ENCODE measurements around the gene SSBP3. TPM values are rescaled to one million over a fixed set of nuclear protein-coding genes. Genes with fewer than 3 reads are reported as not detected.
"Not testable (repeated sequence)": the region's sequence is repeated elsewhere in the genome, so short reads cannot be mapped to it uniquely, and the experiment has no call there.

SSBP3 gene
- total and polyA plus RNA-seq, 2 experiments from 2014 or later: 47.4 to 68.6 TPM

GRCh38 chr1:54347261-54347954 is 58.8 kb downstream of the SSBP3 start (continued):
- no peak for TF ChIP-seq JUNB (IDR thresholded peaks at IDR 0.05; ENCODE audit: unreplicated experiment)
- TF ChIP-seq REST (IDR thresholded peaks at IDR 0.05; ENCODE audit: unreplicated experiment): no peak
- no peak for TF ChIP-seq NANOG (IDR thresholded peaks at IDR 0.05; ENCODE audit: borderline replicate concordance)
- no peak for TF ChIP-seq STAT1 (IDR thresholded peaks at IDR 0.05; ENCODE audit: unreplicated experiment)

GRCh38 chr1:54345548-54345947 is 60.6 kb downstream of the SSBP3 start:
- Histone ChIP-seq H3K27ac (ENCODE audit: low read depth) (peak overlapping the region; percentile 72), H3K4me1 (ENCODE audit: insufficient read depth) (peaks cover 58% of the 10 kb centered on the region), H4K20me1 (replicated peaks; ENCODE audit: insufficient read depth) (peaks cover 49% of the 10 kb centered on the region), H3K79me2 (replicated peaks; ENCODE audit: insufficient read depth) (peaks cover 98% of the 10 kb centered on the region)
- H3F3A ChIP-seq (replicated peaks; ENCODE audit: low read depth); H3K9me2 ChIP-seq (ENCODE audit: insufficient read depth); ATAC-seq; H3K4me3 ChIP-seq; H3K36me3 Mint-ChIP-seq (ENCODE audit: low read depth); H3K9me3 Mint-ChIP-seq; H2AFZ ChIP-seq; H3K4me3 Mint-ChIP-seq; H3K4me2 ChIP-seq; H3K36me3 ChIP-seq (ENCODE audit: insufficient read depth); H3K27me3 ChIP-seq (ENCODE audit: insufficient read depth); DNase-seq (ENCODE audit: low spot score): not testable (repeated sequence)
- H3K27me3 Mint-ChIP-seq (ENCODE audit: insufficient read depth, low read depth, poor library complexity): peaks cover 18% of the 10 kb centered on the region
- H3K27ac Mint-ChIP-seq: peak overlapping the region; percentile 29; the same call in 1 of the 2 replicates
- peaks cover 74% of the 10 kb centered on the region for H3K4me1 Mint-ChIP-seq

- Histone ChIP-seq H3K4me1 (ENCODE audit: insufficient read depth) (peaks cover 58% of the 10 kb centered on the region), H3K79me2 (replicated peaks; ENCODE audit: insufficient read depth) (peaks cover 98% of the 10 kb centered on the region), H3F3A (replicated peaks; ENCODE audit: low read depth) (no peaks in the 10 kb centered on the region), H3K36me3 (ENCODE audit: insufficient read depth) (no peaks in the 10 kb centered on the region), H4K20me1 (replicated peaks; ENCODE audit: insufficient read depth) (peaks cover 46% of the 10 kb centered on the region), H3K4me3 (no peak overlapping the region), H3K27ac (ENCODE audit: low read depth) (no peak overlapping the region; the same call in 1 of the 2 replicates), H2AFZ (no peak overlapping the region), H3K9me2 (ENCODE audit: insufficient read depth) (no peaks in the 10 kb centered on the region), H3K4me2 (no peak overlapping the region), H3K27me3 (ENCODE audit: insufficient read depth) (no peaks in the 10 kb centered on the region)
- Mint-ChIP-seq H3K9me3 (no peaks in the 10 kb centered on the region), H3K4me3 (no peak overlapping the region), H3K27me3 (ENCODE audit: insufficient read depth, low read depth, poor library complexity) (peaks cover 17% of the 10 kb centered on the region), H3K27ac (peak overlapping the region; percentile 29; the same call in 1 of the 2 replicates), H3K4me1 (peaks cover 74% of the 10 kb centered on the region), H3K36me3 (ENCODE audit: low read depth) (peaks cover 10% of the 10 kb centered on the region; the same call in 2 of the 3 replicates)
- ATAC-seq (no peak), DNase-seq (ENCODE audit: low spot score) (no peak)
- TF ChIP-seq POLR2AphosphoS5 (IDR thresholded peaks at IDR 0.05; ENCODE audit: low read depth): no peak
- no peak for TF ChIP-seq EZH2 (IDR thresholded peaks at IDR 0.05; ENCODE audit: low read depth, unreplicated experiment)
- TF ChIP-seq ZNF114 (CRISPR knock-in tag; IDR thresholded peaks at IDR 0.05): no peak
- no peak for TF ChIP-seq ZNF331 (CRISPR knock-in tag; IDR thresholded peaks at IDR 0.05; ENCODE audit: low read depth)
- TF ChIP-seq ZNF462 (CRISPR knock-in tag; IDR thresholded peaks at IDR 0.05): no peak
- TF ChIP-seq JUNB (IDR thresholded peaks at IDR 0.05; ENCODE audit: unreplicated experiment): no peak
Observed at GRCh38 chr1:54345116-54345515, 61.1 kb downstream of the SSBP3 start.
